HEK293 (cell line): ENCODE data around the gene TBL1X.

Experiments
- CTCF ChIA-PET: fragments of 350-600 bp; formaldehyde crosslinking; extraction: SDS; loops from one replicate; lab custom pipeline; 2021; ENCODE audit warnings: antibody characterized with exemption; lab: Yijun Ruan, JAX
- POLR2A ChIA-PET: fragments of 300-600 bp; formaldehyde crosslinking; extraction: SDS; loops from one replicate; lab custom pipeline; 2020; ENCODE audit warnings: antibody characterized with exemption, inconsistent platforms; lab: Yijun Ruan, JAX
- H3K27ac ChIP-seq: fragments of 200-500 bp; sonication (Bioruptor generic); 2 replicates; pipeline ENCODE4 v1.5.1; 2014; ENCODE audit warnings: low read depth, low read length, control low read depth, inconsistent platforms; ENCODE audit errors: extremely low read depth
- H3K36me3 ChIP-seq, 2 experiments: fragments of 200-500 bp in 1 of 2; sonication (Bioruptor generic) in 1 of 2; 1 replicate in 1 of 2; 2 replicates in 1 of 2; pipeline ENCODE4 v1.5.1; 2014 to 2017; ENCODE audit warnings: inconsistent platforms in 2 of 2, low read length in 2 of 2; ENCODE audit not compliant: control insufficient read depth in 2 of 2, insufficient read depth in 1 of 2
- H3K4me1 ChIP-seq: fragments of 200-500 bp; sonication (Bioruptor generic); 2 replicates; pipeline ENCODE4 v1.5.1; 2014; ENCODE audit warnings: mild to moderate bottlenecking, low read length, inconsistent platforms; ENCODE audit not compliant: control insufficient read depth, insufficient read depth
- H3K4me3 ChIP-seq: 2 replicates; pipeline ENCODE4 v1.5.1; 2011; ENCODE audit warnings: low read depth, mild to moderate bottlenecking, control low read depth, low read length, moderate library complexity
- H3K9me3 ChIP-seq: fragments of 200-500 bp; sonication (Bioruptor generic); 2 replicates; pipeline ENCODE4 v1.5.1; 2014; ENCODE audit warnings: low read depth, low read length, inconsistent platforms; ENCODE audit not compliant: control insufficient read depth, insufficient read depth
- ATF2 ChIP-seq: fragments of 450-650 bp; formaldehyde crosslinking; IDR thresholded peaks from 2 replicates; pipeline ENCODE4 v1.5.1; 2016; ENCODE audit warnings: missing biosample characterization, missing genetic modification characterization, low read depth
- EGR2 ChIP-seq: fragments of 450-650 bp; formaldehyde crosslinking; IDR thresholded peaks from 2 replicates; pipeline ENCODE4 v1.5.1; 2016; ENCODE audit warnings: low read depth, missing biosample characterization, missing genetic modification characterization
- FEZF1 ChIP-seq: fragments of 450-650 bp; formaldehyde crosslinking; IDR thresholded peaks from 2 replicates; pipeline ENCODE4 v1.5.1; 2016; ENCODE audit warnings: missing biosample characterization, missing genetic modification characterization
- HOXC10 ChIP-seq: sonication (generic); formaldehyde crosslinking; IDR thresholded peaks from 2 replicates; pipeline ENCODE4 v1.8.1; 2023; ENCODE audit warnings: mild to moderate bottlenecking, missing genetic modification reagents
- IKZF3 ChIP-seq: fragments of 450-650 bp; IDR thresholded peaks from 2 replicates; pipeline ENCODE4 v1.5.0; 2018; ENCODE audit warnings: missing biosample characterization, mild to moderate bottlenecking, missing genetic modification characterization, moderate library complexity
- KLF16 ChIP-seq: fragments of 450-650 bp; formaldehyde crosslinking; IDR thresholded peaks from 2 replicates; pipeline ENCODE4 v1.5.1; 2017; ENCODE audit warnings: missing biosample characterization, missing genetic modification characterization
- PATZ1 ChIP-seq: fragments of 450-650 bp; formaldehyde crosslinking; IDR thresholded peaks from 2 replicates; pipeline ENCODE4 v1.5.1; 2016; ENCODE audit warnings: missing biosample characterization, missing genetic modification characterization
- YY2 ChIP-seq: fragments of 450-650 bp; formaldehyde crosslinking; IDR thresholded peaks from 2 replicates; pipeline ENCODE4 v1.5.1; 2016; ENCODE audit warnings: missing biosample characterization, missing genetic modification characterization
- ZFHX2 ChIP-seq: fragments of 450-650 bp; formaldehyde crosslinking; conservative IDR thresholded peaks from 2 replicates; pipeline ENCODE4 v1.5.1; 2016; ENCODE audit warnings: missing biosample characterization, missing genetic modification characterization
- ZFP41 ChIP-seq: fragments of 450-650 bp; formaldehyde crosslinking; IDR thresholded peaks from 2 replicates; pipeline ENCODE4 v1.5.1; 2016; ENCODE audit warnings: missing biosample characterization, missing genetic modification characterization, borderline replicate concordance
- ZFP69B ChIP-seq: fragments of 450-650 bp; formaldehyde crosslinking; IDR thresholded peaks from 2 replicates; pipeline ENCODE4 v1.5.1; 2016; ENCODE audit warnings: missing biosample characterization, missing genetic modification characterization
- ZNF133 ChIP-seq: fragments of 450-650 bp; formaldehyde crosslinking; IDR thresholded peaks from 2 replicates; pipeline ENCODE4 v1.5.1; 2016; ENCODE audit warnings: missing biosample characterization, missing genetic modification characterization
- ZNF148 ChIP-seq: fragments of 450-650 bp; formaldehyde crosslinking; IDR thresholded peaks from 2 replicates; pipeline ENCODE4 v1.5.0; 2017; ENCODE audit warnings: missing biosample characterization, missing genetic modification characterization, borderline replicate concordance
- ZNF292 ChIP-seq: fragments of 450-650 bp; formaldehyde crosslinking; IDR thresholded peaks from 2 replicates; pipeline ENCODE4 v1.5.1; 2016; ENCODE audit warnings: low read depth, missing biosample characterization, missing genetic modification characterization, borderline replicate concordance
- ZNF302 ChIP-seq: fragments of 450-650 bp; formaldehyde crosslinking; IDR thresholded peaks from 2 replicates; pipeline ENCODE4 v1.5.1; 2016; ENCODE audit warnings: missing biosample characterization, missing genetic modification characterization, low read depth
- ZNF350 ChIP-seq: fragments of 450-650 bp; formaldehyde crosslinking; IDR thresholded peaks from 2 replicates; pipeline ENCODE4 v1.5.0; 2017; ENCODE audit warnings: missing biosample characterization, mild to moderate bottlenecking, missing genetic modification characterization
- ZNF561 ChIP-seq: fragments of 450-650 bp; IDR thresholded peaks from 2 replicates; pipeline ENCODE4 v1.5.1; 2018; ENCODE audit warnings: missing biosample characterization, missing genetic modification characterization, borderline replicate concordance
- ZSCAN4 ChIP-seq: fragments of 450-650 bp; formaldehyde crosslinking; IDR thresholded peaks from 2 replicates; pipeline ENCODE4 v1.5.1; 2017; ENCODE audit warnings: missing biosample characterization, missing genetic modification characterization
- ZXDB ChIP-seq: fragments of 450-650 bp; formaldehyde crosslinking; IDR thresholded peaks from 2 replicates; pipeline ENCODE4 v1.5.1; 2016; ENCODE audit warnings: missing biosample characterization, missing genetic modification characterization
- TF ChIP-seq, protein P1 (sequence below): fragments of 450-650 bp; formaldehyde crosslinking; IDR thresholded peaks from 2 replicates; pipeline ENCODE4 v1.5.1; 2016; ENCODE audit warnings: missing biosample characterization, missing genetic modification characterization, borderline replicate concordance
- TF ChIP-seq, protein P2 (sequence below): fragments of 450-650 bp; formaldehyde crosslinking; optimal IDR thresholded peaks from 2 replicates; pipeline ENCODE3; 2016; ENCODE audit warnings: missing biosample characterization, mild to moderate bottlenecking, missing genetic modification characterization
- TF ChIP-seq, protein P3 (sequence below): fragments of 450-650 bp; formaldehyde crosslinking; IDR thresholded peaks from 2 replicates; pipeline ENCODE4 v1.5.1; 2017; ENCODE audit warnings: missing biosample characterization, mild to moderate bottlenecking, missing genetic modification characterization, moderate library complexity

TBL1X gene

DNA sequence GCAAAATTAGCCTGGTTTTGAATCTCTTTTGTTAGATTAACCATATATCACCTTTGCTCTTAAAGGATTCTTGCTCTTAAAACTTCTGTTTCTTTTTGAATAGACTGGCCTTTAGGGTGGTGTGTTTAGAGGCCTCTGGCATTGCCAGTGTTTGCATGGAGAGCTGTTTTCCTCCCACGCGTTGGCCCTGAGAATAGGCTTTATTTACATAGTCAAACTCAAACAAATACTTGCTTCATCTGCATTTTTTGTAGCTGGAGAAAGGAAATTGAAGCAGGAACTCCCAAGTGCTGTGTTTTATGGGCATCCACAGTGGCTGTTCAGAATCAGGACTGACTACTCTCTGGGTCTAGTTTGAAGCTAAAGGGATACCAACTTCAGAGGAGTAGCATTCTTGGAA lies 324.1 kb downstream of the TBL1X start:
- no peaks in the 10 kb centered on the region for H3K36me3 ChIP-seq
- no peaks in the 10 kb centered on the region for H3K4me1 ChIP-seq
- no peak overlapping the region for H3K27ac ChIP-seq
- ChIA-PET POLR2A (no interaction called here), CTCF (interaction anchor here (0.6 kb wide), 1 partner anchor 26 kb away, joined by 4 read pairs; no protein-coding TSS in a partner anchor)
- no peaks in the 10 kb centered on the region for H3K9me3 ChIP-seq
- H3K4me3 ChIP-seq = no peak overlapping the region
- TF ChIP-seq HOXC10 (CRISPR knock-in tag) = no peak
- TF ChIP-seq ZNF133 (tag by site-specific recombination) = no peak
- no peak for TF ChIP-seq ZFP69B (tag by site-specific recombination)
- no peak for TF ChIP-seq ZNF292 (tag by site-specific recombination)
- TF ChIP-seq ZNF350 = no peak
- TF ChIP-seq ZNF148 (tag by site-specific recombination) = no peak
- no peak for TF ChIP-seq ZNF302

DNA sequence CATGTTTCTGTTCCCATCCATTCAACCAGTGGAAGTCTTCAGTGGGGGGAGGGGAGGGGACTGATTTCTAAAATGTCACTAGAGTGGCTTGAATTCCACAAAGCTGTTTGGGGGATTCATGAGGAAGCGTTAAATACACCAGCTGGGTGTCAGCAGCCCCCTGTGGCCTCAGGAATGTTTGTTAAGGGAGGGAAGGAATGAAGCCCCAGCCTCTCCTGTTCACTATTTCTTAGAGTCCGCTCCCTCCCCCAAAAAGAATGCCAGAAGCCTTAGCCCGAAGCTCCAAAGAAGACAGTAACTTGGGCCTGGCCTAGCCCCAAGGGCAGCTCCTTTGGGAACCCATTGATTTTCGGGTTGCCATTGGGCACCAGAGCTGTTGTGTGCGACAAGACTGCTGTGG lies 324.7 kb downstream of the TBL1X start:
- no peaks in the 10 kb centered on the region for H3K4me1 ChIP-seq
- no peak overlapping the region for H3K27ac ChIP-seq
- ChIA-PET POLR2A (no interaction called here), CTCF (interaction anchor here (0.6 kb wide), 1 partner anchor 27 kb away, joined by 4 read pairs; no protein-coding TSS in a partner anchor)
- H3K4me3 ChIP-seq = no peak overlapping the region
- H3K9me3 ChIP-seq = no peaks in the 10 kb centered on the region
- H3K36me3 ChIP-seq = no peaks in the 10 kb centered on the region
- no peak for TF ChIP-seq ATF2 (tag by site-specific recombination)
- TF ChIP-seq ZFP41 (tag by site-specific recombination) = no peak
- no peak for TF ChIP-seq ZSCAN4 (tag by site-specific recombination)
- no peak for TF ChIP-seq FEZF1
- TF ChIP-seq IKZF3 (tag by site-specific recombination) = no peak
- TF ChIP-seq PATZ1 (tag by site-specific recombination) = no peak
- TF ChIP-seq, protein P1, sequence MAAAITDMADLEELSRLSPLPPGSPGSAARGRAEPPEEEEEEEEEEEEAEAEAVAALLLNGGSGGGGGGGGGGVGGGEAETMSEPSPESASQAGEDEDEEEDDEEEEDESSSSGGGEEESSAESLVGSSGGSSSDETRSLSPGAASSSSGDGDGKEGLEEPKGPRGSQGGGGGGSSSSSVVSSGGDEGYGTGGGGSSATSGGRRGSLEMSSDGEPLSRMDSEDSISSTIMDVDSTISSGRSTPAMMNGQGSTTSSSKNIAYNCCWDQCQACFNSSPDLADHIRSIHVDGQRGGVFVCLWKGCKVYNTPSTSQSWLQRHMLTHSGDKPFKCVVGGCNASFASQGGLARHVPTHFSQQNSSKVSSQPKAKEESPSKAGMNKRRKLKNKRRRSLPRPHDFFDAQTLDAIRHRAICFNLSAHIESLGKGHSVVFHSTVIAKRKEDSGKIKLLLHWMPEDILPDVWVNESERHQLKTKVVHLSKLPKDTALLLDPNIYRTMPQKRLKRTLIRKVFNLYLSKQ (tag by site-specific recombination) = no peak
- TF ChIP-seq, protein P2, sequence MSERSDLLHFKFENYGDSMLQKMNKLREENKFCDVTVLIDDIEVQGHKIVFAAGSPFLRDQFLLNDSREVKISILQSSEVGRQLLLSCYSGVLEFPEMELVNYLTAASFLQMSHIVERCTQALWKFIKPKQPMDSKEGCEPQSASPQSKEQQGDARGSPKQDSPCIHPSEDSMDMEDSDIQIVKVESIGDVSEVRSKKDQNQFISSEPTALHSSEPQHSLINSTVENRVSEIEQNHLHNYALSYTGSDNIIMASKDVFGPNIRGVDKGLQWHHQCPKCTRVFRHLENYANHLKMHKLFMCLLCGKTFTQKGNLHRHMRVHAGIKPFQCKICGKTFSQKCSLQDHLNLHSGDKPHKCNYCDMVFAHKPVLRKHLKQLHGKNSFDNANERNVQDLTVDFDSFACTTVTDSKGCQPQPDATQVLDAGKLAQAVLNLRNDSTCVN (tag by site-specific recombination) = no peak
- TF ChIP-seq ZFHX2 (tag by site-specific recombination) = no peak
- no peak for TF ChIP-seq ZXDB (tag by site-specific recombination)
- TF ChIP-seq, protein P3, sequence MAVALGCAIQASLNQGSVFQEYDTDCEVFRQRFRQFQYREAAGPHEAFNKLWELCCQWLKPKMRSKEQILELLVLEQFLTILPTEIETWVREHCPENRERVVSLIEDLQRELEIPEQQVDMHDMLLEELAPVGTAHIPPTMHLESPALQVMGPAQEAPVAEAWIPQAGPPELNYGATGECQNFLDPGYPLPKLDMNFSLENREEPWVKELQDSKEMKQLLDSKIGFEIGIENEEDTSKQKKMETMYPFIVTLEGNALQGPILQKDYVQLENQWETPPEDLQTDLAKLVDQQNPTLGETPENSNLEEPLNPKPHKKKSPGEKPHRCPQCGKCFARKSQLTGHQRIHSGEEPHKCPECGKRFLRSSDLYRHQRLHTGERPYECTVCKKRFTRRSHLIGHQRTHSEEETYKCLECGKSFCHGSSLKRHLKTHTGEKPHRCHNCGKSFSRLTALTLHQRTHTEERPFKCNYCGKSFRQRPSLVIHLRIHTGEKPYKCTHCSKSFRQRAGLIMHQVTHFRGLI (tag by site-specific recombination) = no peak
- TF ChIP-seq YY2 (tag by site-specific recombination) = no peak
- no peak for TF ChIP-seq KLF16 (tag by site-specific recombination)
- no peak for TF ChIP-seq ZNF561 (tag by site-specific recombination)
- TF ChIP-seq ZNF350 = no peak
- no peak for TF ChIP-seq EGR2 (tag by site-specific recombination)
